ENCODE measurements around the gene ERVFRD-1.
"Not testable (repeated sequence)": the region's sequence is repeated elsewhere in the genome, so short reads cannot be mapped to it uniquely, and the experiment has no call there.

Gene ERVFRD-1

DNA sequence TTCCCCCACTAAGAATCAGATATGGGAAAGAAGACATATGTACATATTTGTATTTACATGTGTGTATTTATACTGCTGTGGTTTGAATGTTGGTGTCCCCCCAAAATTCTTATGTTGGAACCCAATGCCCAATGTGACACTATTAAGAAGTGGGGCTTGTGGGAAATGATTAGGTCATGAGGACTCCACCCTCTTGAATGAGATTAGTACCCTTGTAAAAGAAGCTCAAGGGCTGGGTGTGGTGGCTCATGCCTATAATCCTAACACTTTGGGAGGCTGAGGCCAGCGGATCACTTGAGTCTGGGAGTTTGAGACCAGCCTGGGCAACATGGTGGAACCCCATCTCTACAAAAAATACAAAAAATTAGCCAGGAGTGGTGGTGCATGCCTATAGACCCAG is 21.8 kb downstream of the ERVFRD-1 start:
- DNase-seq (ENCODE audit: low read depth in 2 of 2), result no peak

GRCh38 chr6:11087141-11087812 is 24.2 kb downstream of the ERVFRD-1 start:
- not testable (repeated sequence) for DNase-seq (ENCODE audit: low read depth in 2 of 2)

DNA sequence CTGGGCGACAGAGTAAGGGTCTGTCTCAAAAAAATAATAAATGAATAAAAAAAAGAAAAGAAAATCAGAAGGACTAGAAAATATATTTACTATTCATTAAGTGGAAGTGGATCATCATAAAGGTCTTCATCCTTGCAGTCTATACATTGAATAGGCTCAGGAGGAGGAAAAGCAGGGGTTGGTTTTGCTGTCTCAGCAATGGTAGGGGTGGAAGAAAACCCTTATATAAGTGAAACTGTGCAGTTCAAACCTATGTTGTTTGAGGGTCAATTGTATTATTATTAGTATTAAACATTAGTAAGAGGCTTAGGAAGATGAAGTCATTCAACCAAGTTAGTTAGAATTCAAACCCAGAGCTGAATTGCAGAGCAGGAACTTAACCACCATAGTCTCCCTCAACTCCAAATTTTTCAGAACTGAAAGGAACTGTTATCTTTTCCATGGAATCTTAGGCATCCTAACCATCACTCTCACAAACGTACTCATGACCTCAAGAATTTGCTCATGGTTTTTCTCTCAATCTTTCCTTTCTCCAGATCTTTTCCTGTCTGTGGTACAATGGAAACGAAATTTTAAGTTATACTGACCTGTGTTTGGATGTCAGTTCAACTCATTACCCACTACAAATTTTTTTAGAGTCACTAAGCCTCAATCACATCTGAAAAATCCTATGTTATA is 25.6 kb downstream of the ERVFRD-1 start:
- no peak for DNase-seq (ENCODE audit: low read depth in 2 of 2)

DNA sequence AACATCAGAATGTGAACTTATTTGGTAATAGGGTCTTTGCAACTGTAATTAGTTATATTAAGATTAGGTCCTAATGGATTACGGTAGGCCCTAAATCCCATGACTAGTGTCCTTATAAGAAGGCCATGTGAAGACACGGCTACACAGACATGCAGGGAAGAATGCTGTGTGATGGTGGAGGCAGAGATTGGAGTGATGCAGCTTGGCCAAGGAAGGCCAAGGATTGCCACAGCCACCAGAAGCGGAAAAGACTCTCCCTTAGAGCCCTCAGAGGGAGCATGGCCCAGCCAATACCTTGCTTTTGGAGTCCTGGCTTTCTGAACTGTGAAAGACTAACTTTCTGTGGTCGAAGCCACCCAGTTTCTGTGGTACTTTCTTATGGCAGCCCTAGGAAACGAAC is 27.6 kb downstream of the ERVFRD-1 start:
- no peak for DNase-seq (ENCODE audit: low read depth in 2 of 2)

DNA sequence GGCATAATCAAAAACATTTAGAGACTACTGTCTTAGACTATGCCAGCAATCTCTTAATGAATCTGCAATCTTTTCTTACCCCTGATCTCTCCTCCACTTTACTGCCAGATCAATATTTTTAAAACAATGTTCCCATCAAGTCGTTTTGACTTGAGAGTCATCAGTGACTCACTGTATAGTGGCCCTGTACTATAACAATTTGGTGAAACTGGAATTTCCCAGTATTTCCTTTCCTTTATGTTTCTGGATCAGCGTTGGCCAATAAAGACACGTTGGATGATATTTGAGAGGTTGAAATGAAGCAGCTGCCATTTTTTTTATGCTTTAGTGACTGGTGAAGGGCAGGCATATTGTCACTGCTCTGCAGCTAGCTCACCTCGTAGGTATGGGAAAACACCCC is 28.0 kb downstream of the ERVFRD-1 start:
- no peak for DNase-seq (ENCODE audit: low read depth in 2 of 2)

- no peak for DNase-seq (ENCODE audit: low read depth in 2 of 2)
These were observed 31.2 kb downstream of the ERVFRD-1 start for GRCh38 chr6:11080296-11080695.

DNA sequence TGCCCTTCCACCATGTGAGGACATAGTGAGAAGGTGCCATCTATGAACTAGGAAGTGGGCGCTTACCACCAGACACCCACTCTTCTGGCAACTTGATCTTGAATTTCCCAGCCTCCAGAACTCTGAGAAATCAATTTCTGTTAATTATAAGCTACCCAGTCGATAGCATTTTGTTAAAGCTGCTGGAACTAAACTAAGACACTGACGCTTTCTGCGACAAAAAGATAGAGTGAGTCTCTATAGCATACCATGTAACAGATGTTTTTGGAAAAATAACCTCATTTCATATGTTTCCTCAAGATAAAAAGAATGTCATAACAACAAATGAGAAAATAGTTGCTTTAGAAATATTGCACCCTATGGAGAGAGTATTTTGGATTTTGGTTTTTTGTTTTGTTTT is 33.3 kb downstream of the ERVFRD-1 start:
- no peak for DNase-seq (ENCODE audit: low read depth in 2 of 2)

GRCh38 chr6:11076540-11076939 is 35.0 kb downstream of the ERVFRD-1 start:
- no peak for DNase-seq (ENCODE audit: low read depth in 2 of 2)

GRCh38 chr6:11072101-11072500 is 39.4 kb downstream of the ERVFRD-1 start:
- no peak for DNase-seq (ENCODE audit: low read depth in 2 of 2)

DNA sequence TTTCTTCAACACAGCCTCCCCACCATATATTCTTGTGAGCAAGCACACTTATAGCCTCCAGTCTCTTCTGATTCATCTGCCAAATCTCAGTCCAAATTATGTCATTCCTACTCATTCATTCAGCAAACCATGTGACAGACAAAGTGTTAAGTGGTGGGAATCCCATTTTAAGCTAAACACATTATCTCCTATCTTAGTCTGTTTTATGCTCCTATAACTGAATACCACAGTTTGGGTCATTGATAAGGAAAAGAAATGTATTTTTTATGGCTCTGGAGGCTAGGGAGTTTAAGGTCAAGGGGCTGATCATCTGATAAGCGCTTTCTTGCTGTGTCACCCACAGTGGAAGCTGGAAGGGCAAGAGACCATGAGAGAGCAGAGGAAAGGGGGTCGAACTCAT is 41.8 kb downstream of the ERVFRD-1 start:
- DNase-seq (ENCODE audit: low read depth in 2 of 2), result no peak

GRCh38 chr6:11067348-11067747 is 44.2 kb downstream of the ERVFRD-1 start:
- no peak for DNase-seq (ENCODE audit: low read depth in 2 of 2)

DNA sequence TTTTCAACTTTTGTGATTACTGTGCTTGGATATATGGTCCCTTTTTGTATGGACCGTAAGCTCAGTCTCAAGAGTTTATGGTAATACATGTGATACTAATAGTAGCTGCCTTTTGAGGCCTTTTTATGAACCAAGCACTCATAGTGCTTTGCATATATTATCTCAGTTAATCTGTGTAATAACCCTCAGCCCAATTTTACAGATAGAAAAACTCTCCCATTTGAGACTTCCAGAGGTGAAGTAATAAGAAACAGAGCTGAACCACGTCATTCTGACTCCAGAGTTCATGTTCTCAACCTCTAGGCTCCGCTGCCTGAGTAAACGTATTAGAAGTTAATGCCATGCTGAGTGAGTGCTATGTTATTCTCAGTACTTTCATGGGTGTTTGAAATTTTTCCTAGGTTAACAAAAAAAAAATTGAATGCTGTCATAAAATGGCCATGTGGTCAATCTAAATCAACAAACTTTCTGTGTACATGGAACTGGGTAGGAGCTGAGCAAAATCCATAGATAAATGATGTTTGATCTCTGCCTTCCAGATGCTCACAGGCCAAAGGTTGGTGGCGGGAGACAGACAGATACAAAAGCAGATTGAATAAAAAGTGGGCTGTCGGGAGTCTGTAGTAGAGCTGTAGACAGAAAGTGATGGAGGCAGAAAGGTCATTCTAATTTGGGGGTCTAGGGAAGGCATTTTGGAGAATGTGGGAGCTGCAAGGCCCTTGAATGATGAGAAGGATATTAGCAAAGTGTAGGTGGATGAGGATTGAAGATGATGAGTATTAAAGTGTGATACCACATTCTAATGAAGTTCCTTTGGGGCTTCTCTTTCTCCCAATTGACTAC is 44.8 kb downstream of the ERVFRD-1 start:
- no peak for DNase-seq (ENCODE audit: low read depth in 2 of 2)

GRCh38 chr6:11065436-11066202 is 45.9 kb downstream of the ERVFRD-1 start:
- no peak for DNase-seq (ENCODE audit: low read depth in 2 of 2)

GRCh38 chr6:11064836-11065235 is 46.7 kb downstream of the ERVFRD-1 start:
- no peak for DNase-seq (ENCODE audit: low read depth in 2 of 2)

DNA sequence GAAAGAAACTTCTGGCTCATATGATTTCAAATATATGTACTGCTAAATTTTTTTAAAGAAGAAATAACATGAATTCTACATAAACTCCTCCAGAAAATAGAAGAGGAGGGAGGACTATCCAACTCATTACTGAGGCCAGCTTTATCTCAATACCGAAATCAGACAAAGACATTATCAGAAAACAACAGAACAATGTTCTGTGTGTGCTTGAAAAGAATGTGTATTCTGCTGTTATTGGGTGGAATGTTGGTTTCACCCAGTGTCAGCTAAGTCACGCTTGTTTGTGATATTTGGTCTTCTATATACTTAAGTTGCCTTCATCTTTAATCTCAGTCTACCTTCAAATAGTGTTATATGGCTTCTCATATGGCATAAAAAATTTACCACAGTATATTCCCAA is 48.8 kb downstream of the ERVFRD-1 start:
- DNase-seq (ENCODE audit: low read depth in 2 of 2), result no peak

DNA sequence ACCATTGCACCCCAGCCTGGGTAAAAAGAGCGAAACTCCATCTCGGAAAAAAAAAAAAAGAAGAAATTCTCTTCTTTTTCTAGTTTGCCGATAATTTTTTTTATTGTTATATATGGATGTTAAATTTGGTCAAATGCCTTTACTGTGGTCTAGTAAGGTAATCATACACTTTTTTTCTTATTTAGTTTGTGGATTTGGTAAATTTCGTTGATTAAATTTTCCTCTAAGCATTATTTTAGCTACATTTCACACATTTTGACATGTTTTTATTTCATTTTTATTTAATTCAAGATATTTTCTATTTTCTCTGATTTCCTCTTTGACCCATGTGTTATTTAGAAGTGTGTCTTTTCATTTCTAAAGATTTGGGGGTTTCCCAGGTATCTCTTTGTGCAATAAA is 49.4 kb downstream of the ERVFRD-1 start:
- DNase-seq (ENCODE audit: low read depth in 2 of 2), result no peak

- no peak for DNase-seq (ENCODE audit: low read depth in 2 of 2)
These were observed 53.1 kb downstream of the ERVFRD-1 start for GRCh38 chr6:11058406-11058805.

GRCh38 chr6:11056871-11057270 is 54.7 kb downstream of the ERVFRD-1 start:
- no peak for DNase-seq (ENCODE audit: low read depth in 2 of 2)

GRCh38 chr6:11055127-11055627 is 56.3 kb downstream of the ERVFRD-1 start:
- no peak for DNase-seq (ENCODE audit: low read depth in 2 of 2)

- DNase-seq (ENCODE audit: low read depth in 2 of 2), result no peak
These were observed 56.8 kb downstream of the ERVFRD-1 start for GRCh38 chr6:11054722-11055121.

DNA sequence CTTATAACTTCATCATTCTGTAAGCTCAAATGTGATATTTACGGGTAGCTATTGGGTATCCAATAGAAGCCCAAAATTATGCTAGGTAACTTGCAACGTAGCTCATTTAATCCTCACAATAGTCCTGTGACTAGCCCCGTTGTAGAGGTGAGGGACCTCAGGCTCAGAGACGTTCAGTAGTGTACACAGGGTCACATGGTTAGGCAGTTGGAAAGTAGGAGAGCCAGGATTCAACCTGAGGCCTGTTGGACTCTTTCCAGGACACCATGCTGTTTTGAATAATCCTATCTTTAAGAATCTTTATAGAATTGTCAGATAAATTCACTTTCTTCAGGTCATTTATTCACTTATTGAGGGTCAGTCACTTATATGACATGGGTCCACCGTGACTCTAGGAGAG is 58.2 kb downstream of the ERVFRD-1 start:
- DNase-seq (ENCODE audit: low read depth in 2 of 2), result no peak
